DND-41 (cell line): ENCODE data around the gene CAT.

Experiments used
- ATAC-seq: fragments of 200-7000 bp; cut with Tn5 transposase; 3 replicates; pipeline ENCODE4 v1.9.1; 2021; ENCODE audit warnings: low read depth; ENCODE audit not compliant: insufficient read depth
- DNase-seq: peaks from one replicate; pipeline ENCODE4 v3.0.0-alpha.2; 2020
- H2AFZ ChIP-seq: 2 replicates; pipeline ENCODE4 v1.6.0; 2012; ENCODE audit warnings: low read depth, low read length
- H3K27ac ChIP-seq: 2 replicates; pipeline ENCODE4 v1.5.1; 2012; ENCODE audit warnings: low read length, inconsistent platforms
- H3K27me3 ChIP-seq: fragments of 200-600 bp; sonication (generic); 2 replicates; pipeline ENCODE4 v1.6.0; 2012; ENCODE audit warnings: low read length, mild to moderate bottlenecking, inconsistent platforms; ENCODE audit not compliant: insufficient read depth, poor library complexity
- H3K36me3 ChIP-seq: 2 replicates; pipeline ENCODE4 v1.5.1; 2012; ENCODE audit warnings: low read length, inconsistent platforms; ENCODE audit not compliant: insufficient read depth
- H3K4me1 ChIP-seq: 2 replicates; pipeline ENCODE4 v1.5.1; 2012; ENCODE audit warnings: mild to moderate bottlenecking, low read length; ENCODE audit not compliant: insufficient read depth
- H3K4me2 ChIP-seq: 2 replicates; pipeline ENCODE4 v1.6.0; 2012; ENCODE audit warnings: mild to moderate bottlenecking, moderate library complexity, low read length, inconsistent platforms; ENCODE audit not compliant: insufficient read depth
- H3K4me3 ChIP-seq, 2 experiments: fragments of 200-600 bp in 1 of 2; shearing (Covaris generic) in 1 of 2; 2 replicates each; pipeline ENCODE4 v1.5.1; 2012 to 2016; ENCODE audit warnings: inconsistent platforms in 2 of 2, low read length in 2 of 2, mild to moderate bottlenecking in 2 of 2, low read depth in 1 of 2, moderate library complexity in 1 of 2
- H3K79me2 ChIP-seq: 2 replicates; pipeline ENCODE4 v1.6.0; 2012; ENCODE audit warnings: low read length, inconsistent platforms; ENCODE audit not compliant: insufficient read depth
- H3K9ac ChIP-seq: 2 replicates; pipeline ENCODE4 v1.6.0; 2012; ENCODE audit warnings: low read depth, mild to moderate bottlenecking, inconsistent platforms, low read length, moderate library complexity
- H3K9me3 ChIP-seq: 2 replicates; pipeline ENCODE4 v1.5.1; 2012; ENCODE audit warnings: low read length, moderate library complexity, mild to moderate bottlenecking, inconsistent platforms; ENCODE audit not compliant: insufficient read depth, severe bottlenecking
- H4K20me1 ChIP-seq: 2 replicates; pipeline ENCODE4 v1.6.0; 2012; ENCODE audit warnings: low read length; ENCODE audit not compliant: insufficient read depth
- EZH2 ChIP-seq: IDR thresholded peaks from 3 replicates; pipeline ENCODE4 v1.6.1; 2012; ENCODE audit warnings: borderline replicate concordance, low read depth, mild to moderate bottlenecking, moderate library complexity, low read length, inconsistent platforms; ENCODE audit not compliant: severe bottlenecking
- TF ChIP-seq, protein P1 (sequence below): IDR thresholded peaks from 2 replicates; pipeline ENCODE4 v1.5.1; 2012; ENCODE audit warnings: borderline replicate concordance, low read length, moderate library complexity, mild to moderate bottlenecking; ENCODE audit not compliant: poor library complexity, severe bottlenecking; ENCODE audit errors: extremely low read depth

CAT gene

DNA sequence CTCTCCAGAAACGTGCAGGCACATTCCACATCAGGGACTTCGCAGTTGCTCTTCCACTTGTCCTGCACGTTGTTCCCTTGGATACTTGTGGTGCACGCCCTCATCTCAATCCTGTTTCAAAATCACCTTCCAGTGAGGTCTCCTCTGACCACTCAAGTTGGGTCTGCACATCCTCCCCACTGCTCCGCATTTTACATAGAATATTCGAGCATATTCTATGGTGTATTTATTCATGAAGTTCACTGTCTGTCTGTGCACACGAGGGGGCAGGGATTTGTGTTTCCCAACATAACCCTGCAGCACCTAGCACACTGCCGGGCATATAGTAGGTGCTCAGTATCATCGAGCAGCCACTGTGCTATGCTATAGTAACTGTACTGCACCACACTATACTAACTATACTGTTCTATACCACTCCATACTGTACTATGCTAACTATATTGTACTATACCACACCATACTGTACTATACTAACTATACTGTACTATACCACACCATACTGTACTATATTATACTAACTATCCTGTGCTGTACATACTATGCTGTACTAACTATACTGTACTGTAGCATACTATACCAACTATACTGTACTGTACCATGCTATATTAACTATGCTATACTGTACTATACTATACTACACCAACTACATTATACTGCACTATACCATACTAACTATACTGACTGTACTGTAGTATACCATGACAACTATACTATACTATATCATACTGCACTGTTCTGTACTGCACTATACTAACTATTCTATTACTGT lies 44.6 kb downstream of the CAT start:
- TF ChIP-seq EZH2 = no peak
- TF ChIP-seq, protein P1, sequence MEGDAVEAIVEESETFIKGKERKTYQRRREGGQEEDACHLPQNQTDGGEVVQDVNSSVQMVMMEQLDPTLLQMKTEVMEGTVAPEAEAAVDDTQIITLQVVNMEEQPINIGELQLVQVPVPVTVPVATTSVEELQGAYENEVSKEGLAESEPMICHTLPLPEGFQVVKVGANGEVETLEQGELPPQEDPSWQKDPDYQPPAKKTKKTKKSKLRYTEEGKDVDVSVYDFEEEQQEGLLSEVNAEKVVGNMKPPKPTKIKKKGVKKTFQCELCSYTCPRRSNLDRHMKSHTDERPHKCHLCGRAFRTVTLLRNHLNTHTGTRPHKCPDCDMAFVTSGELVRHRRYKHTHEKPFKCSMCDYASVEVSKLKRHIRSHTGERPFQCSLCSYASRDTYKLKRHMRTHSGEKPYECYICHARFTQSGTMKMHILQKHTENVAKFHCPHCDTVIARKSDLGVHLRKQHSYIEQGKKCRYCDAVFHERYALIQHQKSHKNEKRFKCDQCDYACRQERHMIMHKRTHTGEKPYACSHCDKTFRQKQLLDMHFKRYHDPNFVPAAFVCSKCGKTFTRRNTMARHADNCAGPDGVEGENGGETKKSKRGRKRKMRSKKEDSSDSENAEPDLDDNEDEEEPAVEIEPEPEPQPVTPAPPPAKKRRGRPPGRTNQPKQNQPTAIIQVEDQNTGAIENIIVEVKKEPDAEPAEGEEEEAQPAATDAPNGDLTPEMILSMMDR = no peak
- no peaks in the 10 kb centered on the region for H3K36me3 ChIP-seq
- H2AFZ ChIP-seq = no peak overlapping the region
- no peak overlapping the region for H3K4me2 ChIP-seq
- no peaks in the 10 kb centered on the region for H3K9me3 ChIP-seq
- no peak for ATAC-seq
- H3K9ac ChIP-seq = no peak overlapping the region
- peaks cover 7% of the 10 kb centered on the region for H3K27me3 ChIP-seq
- no peaks in the 10 kb centered on the region for H3K4me1 ChIP-seq
- no peaks in the 10 kb centered on the region for H4K20me1 ChIP-seq
- no peak overlapping the region for H3K27ac ChIP-seq
- no peaks in the 10 kb centered on the region for H3K79me2 ChIP-seq
- no peak for DNase-seq
- H3K4me3 ChIP-seq = no peak overlapping the region

DNA sequence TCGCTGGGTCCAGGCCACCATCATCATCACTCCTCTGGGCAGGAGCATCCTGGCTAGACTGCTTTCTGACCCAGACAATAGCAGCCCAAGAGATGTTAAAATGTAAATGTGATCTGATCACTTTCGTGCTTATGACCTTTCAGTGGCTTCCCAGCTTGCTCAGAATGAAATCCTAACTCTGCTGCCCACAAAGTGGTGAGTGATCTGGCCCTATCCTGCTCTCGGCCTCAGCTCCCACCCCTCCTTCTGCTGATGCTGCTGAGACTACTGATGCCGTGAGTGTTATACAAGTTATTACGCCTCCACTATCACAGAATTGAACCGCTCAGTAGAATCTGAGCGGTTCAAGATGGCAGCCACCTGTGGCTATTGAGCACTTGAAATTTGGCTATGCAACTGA lies 48.7 kb downstream of the CAT start:
- TF ChIP-seq, protein P1 = no peak
- no peak for TF ChIP-seq EZH2
- no peak for ATAC-seq
- Histone ChIP-seq H3K4me2 (no peak overlapping the region), H3K27me3 (peaks cover 4% of the 10 kb centered on the region), H3K27ac (no peak overlapping the region), H3K9ac (no peak overlapping the region), H3K4me3 (no peak overlapping the region), H3K79me2 (no peaks in the 10 kb centered on the region), H4K20me1 (no peaks in the 10 kb centered on the region), H2AFZ (no peak overlapping the region), H3K36me3 (no peaks in the 10 kb centered on the region), H3K9me3 (no peaks in the 10 kb centered on the region), H3K4me1 (no peaks in the 10 kb centered on the region)
- no peak for DNase-seq

DNA sequence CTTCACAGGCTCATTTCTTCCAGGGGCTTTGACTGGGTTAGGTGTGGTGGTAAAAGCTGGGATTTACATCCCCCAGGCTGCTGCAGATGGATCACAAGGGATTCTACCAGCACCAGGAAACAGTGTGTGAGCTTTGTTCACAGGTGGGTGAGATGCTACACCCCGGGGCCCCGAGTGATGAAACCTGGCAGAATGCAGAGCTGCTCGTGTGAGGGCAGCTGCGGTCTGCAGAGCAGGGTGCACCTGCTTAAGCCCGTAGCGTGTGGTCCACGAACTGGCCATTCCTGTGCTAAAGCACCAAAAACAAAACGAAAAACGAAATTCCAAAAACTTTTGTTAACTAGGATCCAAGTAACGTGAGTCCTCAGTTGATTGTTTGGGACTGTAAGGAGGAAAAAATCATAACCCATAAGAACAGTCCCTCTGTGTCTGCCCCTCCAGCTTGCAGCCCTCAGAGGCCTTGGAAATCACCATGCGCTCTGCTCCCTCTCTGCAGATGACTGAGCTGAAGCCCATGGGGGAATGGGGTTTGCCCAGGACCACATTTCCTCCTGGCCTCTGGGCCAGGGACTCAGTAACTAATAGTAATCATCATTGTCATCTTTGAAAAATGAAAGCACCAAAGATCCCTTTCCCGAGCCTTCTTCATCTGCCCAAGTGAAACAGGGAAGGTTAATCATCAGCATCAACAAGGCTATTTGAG lies 50.3 kb downstream of the CAT start:
- Histone ChIP-seq H3K9ac (no peak overlapping the region), H3K36me3 (no peaks in the 10 kb centered on the region), H3K27ac (no peak overlapping the region), H2AFZ (no peak overlapping the region), H3K4me3 (no peak overlapping the region), H3K9me3 (no peaks in the 10 kb centered on the region), H3K4me1 (no peaks in the 10 kb centered on the region), H3K4me2 (no peak overlapping the region), H3K79me2 (no peaks in the 10 kb centered on the region), H3K27me3 (peaks cover 4% of the 10 kb centered on the region), H4K20me1 (no peaks in the 10 kb centered on the region)
- TF ChIP-seq EZH2 = no peak
- TF ChIP-seq, protein P1 = no peak
- DNase-seq (no peak), ATAC-seq (no peak)
